HUDEP-2 (cell line): ENCODE results near the gene OXTR.

Experiments
- DNase-seq, 76 experiments: peaks; one replicate each; lab custom pipeline; 2025; ENCODE audit not compliant: unreplicated experiment in 76 of 76; lab: John Stamatoyannopoulos, UW

OXTR gene

DNA sequence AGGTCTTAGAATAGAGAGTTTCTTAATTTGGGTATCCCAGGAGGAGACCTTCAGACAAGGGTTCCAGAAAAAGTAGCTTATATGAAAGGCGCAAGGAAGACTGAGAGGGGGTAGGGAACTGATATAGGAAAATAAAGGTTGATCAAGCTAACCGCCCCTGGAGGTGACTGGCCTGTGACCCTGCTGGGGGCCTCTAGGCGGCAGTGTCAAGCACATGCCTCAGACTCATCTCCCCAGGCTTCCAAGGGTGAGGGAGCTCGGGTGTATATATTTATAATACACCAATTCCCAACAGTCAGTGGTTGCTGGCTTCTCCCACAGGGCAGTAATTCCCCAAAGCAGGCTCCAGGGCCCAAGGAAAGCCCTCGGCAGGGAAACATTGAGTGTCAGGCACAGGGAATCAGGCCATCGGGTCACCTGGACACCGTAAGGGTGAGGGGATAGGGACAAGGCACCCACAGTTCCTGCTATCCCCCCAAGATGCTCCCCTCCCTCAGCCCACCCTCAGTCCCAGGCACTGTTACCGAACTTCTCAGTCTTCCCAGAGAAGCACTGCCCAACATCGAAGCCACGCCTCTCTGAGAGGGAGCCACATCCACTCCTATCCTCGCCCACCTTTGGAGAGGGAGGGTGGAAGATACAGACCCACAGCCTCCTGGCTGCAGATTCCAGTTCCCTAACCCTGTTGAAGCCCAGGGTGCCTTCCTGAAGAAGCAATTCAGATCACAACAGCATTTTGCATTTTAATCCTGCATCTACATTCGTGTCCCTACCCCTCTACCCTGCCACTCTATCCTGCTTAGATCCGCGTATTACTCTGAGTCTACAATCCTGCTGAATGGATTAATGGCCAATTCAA, 55.3 kb downstream of the OXTR start:
- DNase-seq: peak in 8 of 76 experiments; percentile 1 to 27 (median 10)

GRCh38 chr3:8712908-8713255, 56.5 kb downstream of the OXTR start:
- no peak for DNase-seq

GRCh38 chr3:8712045-8712907, 57.1 kb downstream of the OXTR start:
- DNase-seq: peak in 10 of 76 experiments; percentile 3 to 34 (median 19)

DNA sequence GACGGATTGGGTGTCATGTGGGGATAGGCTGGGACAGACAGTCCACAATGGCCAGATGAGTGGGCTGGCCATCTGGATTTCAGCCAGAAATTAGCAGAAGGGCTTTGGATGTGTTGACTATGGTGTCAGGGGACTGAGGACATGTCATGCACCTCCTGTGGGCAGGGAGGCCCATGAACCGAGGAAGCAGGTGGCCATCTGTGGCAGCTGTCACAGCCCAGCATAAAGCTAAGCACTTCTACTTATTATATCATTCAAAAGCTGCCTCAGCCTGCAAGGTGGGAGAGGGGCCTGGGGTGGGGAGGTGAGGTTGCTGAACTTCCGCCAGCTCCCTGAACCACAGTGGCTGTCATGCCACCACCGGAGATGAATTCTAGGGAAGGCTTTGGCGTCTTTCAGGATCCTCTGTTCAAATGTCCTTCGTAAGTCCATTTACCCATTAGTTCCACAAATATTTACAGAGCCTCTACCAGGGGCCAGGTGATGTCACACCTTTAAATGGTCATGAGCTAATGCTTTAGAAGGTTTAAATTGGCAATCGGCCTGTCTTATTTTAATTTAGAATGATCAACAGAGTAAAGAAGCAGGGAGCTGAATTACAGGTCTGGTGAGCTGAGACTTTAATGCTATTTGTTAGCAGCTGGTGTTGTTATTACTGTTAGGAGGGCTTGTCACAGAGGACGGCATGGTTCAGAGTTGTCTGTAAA, 59.5 kb downstream of the OXTR start:
- no peak for DNase-seq

- DNase-seq: no peak
These were observed 60.1 kb downstream of the OXTR start for GRCh38 chr3:8709287-8709686.

GRCh38 chr3:8705575-8705974, 63.8 kb downstream of the OXTR start:
- no peak for DNase-seq

- DNase-seq: peak in 1 of 76 experiments; percentile 4
These were observed 66.9 kb downstream of the OXTR start for GRCh38 chr3:8702560-8702959.
